HG03457 (cell line): ENCODE data around the gene SIDT1.

ENCODE experiments used
- ATAC-seq: cut with Tn5 transposase; IDR thresholded peaks from one replicate; pipeline ENCODE4 v1.9.1; 2021; ENCODE audit warnings: moderate number of reproducible peaks; ENCODE audit not compliant: unreplicated experiment

SIDT1 gene

DNA sequence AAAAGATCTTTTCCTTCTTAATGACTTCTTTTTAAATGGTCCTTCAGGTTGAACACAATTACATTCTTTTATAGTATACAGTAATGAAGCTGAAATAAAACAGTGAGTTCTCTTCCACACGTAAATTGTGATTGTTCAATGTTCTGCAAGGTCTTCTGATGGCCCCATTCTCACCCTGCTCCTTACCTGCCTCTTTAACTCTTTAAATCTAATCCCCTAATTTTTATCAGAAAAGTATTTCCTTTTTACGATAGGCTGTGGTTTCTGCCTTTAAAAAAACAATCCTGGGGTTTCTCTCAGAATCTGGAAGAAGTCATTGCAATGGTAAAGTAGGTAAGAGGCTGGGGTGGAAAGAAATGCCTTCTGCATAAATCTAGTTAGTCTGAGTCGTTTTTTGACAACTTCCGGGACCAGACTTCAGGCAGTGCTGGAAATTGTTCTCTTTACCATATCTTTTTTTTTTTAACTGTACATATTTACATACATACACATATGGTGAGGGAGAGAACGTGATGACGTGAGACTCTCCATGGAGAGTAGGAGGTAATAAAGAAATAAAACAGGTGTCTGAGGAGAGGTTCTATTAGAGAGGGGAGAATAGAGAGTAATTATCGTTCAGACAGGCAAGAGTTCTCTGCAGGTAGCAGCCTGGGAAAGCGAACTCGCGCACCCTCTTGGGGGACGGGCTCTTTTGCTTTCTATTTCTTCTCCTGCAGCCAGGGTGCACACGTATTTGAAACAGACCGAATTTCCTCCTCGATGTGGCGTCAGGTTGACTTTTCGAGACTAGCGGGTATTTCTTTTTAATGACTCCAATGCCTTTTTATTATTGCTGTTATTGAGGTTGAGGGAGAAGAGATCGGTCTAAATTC is at the start of gene SIDT1:
Gene SIDT1 (plus strand): TSS at position 730 of the 872 bp plus-strand sequence. CDS start 467 bp downstream, outside the sequence.
- peak; percentile 53 for ATAC-seq

GRCh38 chr3:113485161-113485609 is 47.2 kb upstream of the SIDT1 start:
- ATAC-seq: no peak

DNA sequence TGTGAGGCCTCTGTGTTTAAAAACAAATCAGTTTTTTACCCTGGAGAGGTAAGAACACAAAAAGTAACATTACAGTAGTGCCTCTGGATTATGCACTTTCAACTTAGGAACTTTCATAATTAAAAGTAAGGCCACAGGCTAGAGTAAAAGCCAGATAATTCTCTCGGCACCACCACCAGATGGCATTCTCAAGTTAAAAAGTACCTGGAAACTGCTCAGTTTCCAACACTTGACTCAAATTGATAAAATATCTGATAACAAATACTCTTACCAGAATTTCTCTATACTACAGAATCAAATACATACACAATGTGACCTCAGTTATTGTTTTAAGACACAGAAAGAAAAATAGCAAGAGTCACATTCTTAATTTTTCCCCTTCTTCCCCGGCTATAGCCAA is 37.3 kb upstream of the SIDT1 start:
- no peak for ATAC-seq

- no peak for ATAC-seq
Measured at GRCh38 chr3:113496924-113497323, 35.4 kb upstream of the SIDT1 start.

- ATAC-seq: no peak
Measured at GRCh38 chr3:113498221-113499005, 33.9 kb upstream of the SIDT1 start.

- ATAC-seq: no peak
Measured at GRCh38 chr3:113499081-113499480, 33.3 kb upstream of the SIDT1 start.

DNA sequence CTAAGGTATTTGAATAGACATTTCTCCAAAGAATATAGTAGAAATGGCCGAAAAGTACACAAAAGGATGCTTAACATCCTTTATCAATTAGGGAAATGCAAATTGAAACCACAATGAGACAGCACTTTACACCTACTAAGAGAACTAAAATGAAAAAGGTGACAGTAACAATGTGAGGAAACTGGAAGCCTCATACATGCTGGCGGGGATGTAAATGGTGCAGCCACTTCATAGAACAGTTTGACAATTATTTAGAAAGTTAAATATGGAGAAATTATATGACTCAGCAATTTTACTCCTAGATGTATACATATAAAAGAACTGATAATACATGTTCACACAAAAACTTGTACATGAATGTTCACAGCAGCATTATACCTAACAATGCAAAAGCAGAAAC is 30.8 kb upstream of the SIDT1 start:
- no peak for ATAC-seq

DNA sequence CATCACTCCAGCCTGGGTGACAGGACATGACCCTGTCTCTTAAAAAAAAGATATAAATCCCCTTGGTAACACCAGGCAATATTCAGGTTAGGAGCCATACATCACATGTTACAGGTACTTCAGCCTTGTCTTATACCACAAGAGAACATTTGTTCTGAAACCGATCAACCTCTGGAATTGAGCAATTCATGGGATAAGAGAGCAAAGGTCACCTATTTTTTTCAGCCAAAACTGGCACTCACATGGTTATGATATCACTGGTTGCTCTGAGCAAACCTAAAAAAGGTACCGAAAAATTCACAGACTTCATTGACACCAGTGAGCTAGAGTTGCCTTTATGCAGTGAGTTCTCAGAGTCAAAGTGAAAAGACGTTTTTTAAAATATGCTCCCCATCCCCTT is 26.5 kb upstream of the SIDT1 start:
- ATAC-seq: no peak

DNA sequence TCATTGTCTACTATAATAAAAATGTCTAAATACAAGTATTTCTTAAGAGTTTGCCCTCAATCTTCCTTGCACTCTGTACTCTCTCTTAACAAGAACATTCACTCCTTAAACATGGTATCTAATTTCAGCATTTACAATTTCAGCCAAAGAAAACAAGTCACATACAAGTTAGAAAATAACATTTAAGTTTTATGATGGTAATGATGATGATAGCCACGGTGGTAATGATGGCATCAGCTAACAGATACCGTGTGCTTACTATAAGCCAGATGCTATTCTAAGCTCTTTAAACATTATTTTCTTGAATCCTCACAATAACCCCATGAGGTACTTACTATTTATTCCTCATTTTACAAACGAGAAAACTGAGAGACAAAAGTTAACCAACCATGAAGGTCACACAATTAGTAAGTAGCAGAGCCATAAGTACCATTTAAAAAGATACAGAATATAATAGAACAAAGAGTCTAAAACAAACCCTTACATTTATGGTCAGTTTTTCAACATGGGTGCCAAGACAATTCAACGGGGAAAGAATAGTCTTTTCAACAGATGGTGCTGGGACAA is 24.8 kb upstream of the SIDT1 start:
- no peak for ATAC-seq

DNA sequence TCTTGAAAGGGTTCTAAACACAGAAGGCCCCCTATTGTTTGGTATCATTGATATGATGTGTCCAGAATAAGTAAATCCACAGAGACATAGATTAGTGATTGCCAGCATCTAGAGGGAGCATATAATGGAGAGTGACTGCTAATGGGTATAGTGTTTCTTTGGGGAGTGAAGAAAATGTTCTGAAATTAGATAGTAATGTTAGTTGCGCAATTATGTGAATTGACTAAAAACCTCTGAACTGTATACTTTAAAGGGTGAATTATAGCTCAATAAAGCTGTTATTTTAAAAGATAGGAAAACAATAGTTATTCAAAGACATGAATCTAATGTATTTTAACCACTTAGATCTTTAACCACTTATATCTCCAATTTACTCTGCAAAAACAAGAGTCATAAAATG is 23.4 kb upstream of the SIDT1 start:
- ATAC-seq: no peak

DNA sequence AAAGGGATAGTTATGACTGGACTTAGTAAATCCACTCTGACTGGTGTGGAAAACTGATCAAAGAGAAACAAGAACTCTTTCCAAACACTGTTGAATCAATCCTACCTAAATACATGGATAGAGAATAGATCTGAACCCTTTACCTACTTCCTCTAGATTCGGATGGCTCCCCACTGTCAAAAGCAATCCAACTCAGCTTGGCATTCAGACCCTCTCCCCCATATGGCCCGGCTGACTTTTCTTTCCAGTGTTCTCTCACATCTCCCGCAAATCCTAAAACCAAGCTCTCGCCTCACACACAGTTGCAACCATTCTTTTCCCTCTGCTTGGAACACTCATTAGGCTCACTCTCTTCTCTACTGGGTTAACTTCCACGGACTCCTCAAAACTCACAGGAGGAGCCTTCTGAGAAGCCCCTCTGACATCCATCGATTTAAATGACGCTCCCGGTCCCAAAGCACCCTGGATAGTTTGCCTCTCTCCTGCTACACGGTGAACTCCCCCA is 18.0 kb upstream of the SIDT1 start:
- no peak for ATAC-seq

DNA sequence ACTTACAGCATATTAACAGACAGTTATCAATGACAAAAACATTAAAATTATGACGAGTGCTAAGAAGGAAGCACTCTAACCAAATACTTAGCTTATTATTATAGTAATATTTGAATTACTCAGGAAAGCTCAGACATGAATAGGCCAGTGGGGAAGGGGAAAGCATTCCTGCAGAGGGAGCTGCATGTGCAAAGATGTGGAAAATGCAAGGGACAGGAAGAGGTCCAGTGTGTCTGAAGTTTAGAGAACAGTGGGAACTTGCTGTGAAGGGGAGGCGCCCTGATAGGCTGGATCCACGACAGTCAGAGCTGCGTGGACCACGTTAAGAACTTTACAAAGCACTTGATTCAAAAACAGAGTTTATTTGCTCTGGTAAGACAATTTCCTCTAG is 16.2 kb upstream of the SIDT1 start:
- no peak for ATAC-seq

GRCh38 chr3:113521981-113522380 is 10.4 kb upstream of the SIDT1 start:
- ATAC-seq: no peak

- ATAC-seq: no peak
Measured at GRCh38 chr3:113523241-113523640, 9.1 kb upstream of the SIDT1 start.

DNA sequence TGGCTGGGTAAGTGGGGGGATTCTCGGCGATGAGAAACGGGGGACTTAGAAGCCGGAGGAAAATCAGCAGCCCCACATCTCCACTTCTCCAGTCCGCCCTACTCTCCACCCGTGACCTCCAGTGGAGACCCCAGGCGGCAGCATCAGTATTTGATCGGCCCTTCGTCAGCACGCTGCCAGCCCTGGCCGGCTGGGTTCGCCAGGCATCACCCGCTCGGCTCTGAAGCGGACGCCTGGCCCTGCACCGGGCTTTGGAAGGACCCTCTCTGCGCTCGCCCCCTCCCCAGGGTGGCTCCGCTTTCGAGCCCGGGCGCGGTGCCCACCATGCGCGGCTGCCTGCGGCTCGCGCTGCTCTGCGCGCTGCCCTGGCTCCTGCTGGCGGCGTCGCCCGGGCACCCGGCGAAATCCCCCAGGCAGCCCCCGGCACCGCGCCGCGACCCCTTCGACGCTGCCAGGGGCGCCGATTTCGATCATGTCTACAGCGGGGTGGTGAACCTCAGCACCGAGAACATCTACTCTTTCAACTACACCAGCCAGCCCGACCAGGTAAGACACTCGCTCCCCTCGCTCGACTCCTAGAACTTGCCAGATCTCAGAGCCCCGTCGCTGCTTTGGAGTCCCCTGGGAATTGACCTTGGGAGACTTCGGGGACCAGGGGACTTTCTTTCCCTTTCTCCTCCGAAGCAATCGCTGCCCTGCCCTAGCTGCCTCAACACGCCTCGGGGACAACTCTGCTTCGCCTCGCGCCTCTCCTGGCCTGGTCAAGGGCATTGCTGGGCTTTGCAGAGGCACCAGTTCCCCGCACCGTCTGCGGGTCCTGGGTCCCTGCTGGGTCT is 561 bp downstream of the SIDT1 start:
- ATAC-seq: no peak

- no peak for ATAC-seq
Measured at GRCh38 chr3:113533534-113533892, 1.2 kb downstream of the SIDT1 start.

- no peak for ATAC-seq
Measured at GRCh38 chr3:113534365-113534764, 2.0 kb downstream of the SIDT1 start.

DNA sequence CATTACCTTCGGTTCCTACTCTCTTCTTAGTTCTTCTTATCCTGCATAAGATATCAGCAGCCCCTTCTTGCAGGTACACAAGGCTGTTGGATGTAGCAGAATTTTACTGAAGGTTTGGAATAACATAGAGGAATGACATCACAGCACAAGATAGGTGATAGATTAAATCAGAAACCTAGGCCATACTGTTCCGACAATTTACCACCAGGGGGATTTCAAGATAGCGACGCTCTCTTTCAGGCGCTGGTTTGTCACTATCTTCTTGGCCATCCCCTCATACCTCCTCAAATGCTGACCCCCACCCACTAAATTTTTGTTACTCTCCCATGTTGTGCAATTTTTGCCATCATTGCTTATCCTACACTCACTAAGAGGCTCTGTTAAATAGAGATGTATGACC is 3.5 kb downstream of the SIDT1 start:
- no peak for ATAC-seq

- no peak for ATAC-seq
Measured at GRCh38 chr3:113536627-113537101, 4.3 kb downstream of the SIDT1 start.

GRCh38 chr3:113537155-113537554 is 4.8 kb downstream of the SIDT1 start:
- ATAC-seq: no peak

DNA sequence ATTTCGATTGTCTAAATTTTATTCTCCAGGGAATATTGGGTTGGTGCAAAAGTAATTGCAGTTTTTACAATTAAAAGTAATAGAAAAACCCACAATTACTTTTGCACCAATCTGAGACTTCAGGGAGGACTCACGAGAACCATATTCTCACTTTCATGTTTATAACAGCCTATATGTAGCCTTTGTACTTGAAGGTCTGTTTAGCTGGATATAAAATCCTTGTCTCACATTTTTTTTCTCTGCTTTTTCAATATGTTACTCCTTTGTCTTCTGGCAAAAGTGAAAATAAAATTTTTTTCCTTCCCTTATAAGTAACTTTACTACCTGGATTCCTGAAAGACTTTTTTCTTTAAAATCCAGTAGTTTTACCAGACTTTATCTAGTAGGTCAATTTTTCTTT is 9.2 kb downstream of the SIDT1 start:
- ATAC-seq: no peak
